Measurements from ENCODE around the gene MYLK3. TPM values are rescaled to one million over a fixed set of nuclear protein-coding genes. Genes with fewer than 3 reads are reported as not detected.

The MYLK3 gene
- total RNA-seq: 1 to 10 TPM in 1 of 4 donors, under 1 TPM in 3; 0.20 to 1.0 (median 0.26) TPM

GRCh38 chr16:46747777-46748651, at the start of gene MYLK3:
TSS of gene MYLK3 (minus strand) at chr16:46748344. CDS start at chr16:46748193, 151 bp downstream.
- WGBS, 2 donors: 64 to 70% methylated on average over 14 to 19 of the region's 25 CpGs
- H3K4me3 ChIP-seq: no peak within 1 kb of the TSS
- H3K9me3 ChIP-seq: no peaks in the 10 kb centered on the region
- no peaks in the 10 kb centered on the region for H3K4me1 ChIP-seq
- H3K36me3 ChIP-seq: no peaks in the 10 kb centered on the region
- no peak within 1 kb of the TSS for H3K27ac ChIP-seq
- no peak for DNase-seq (ENCODE audit: low spot score in 2 of 2)
- no peaks in the 10 kb centered on the region for H3K27me3 ChIP-seq
- no peak for TF ChIP-seq EP300 (IDR thresholded peaks at IDR 0.05)

- Histone ChIP-seq H3K4me1 (no peaks in the 10 kb centered on the region), H3K27me3 (no peaks in the 10 kb centered on the region), H3K27ac (no peak overlapping the region), H3K36me3 (peaks cover 0 to 17% (median 0%) of the 10 kb centered on the region in 3 donors), H3K9me3 (peaks cover 0 to 35% (median 7%) of the 10 kb centered on the region in 4 donors), H3K4me3 (no peak overlapping the region)
- DNase-seq (ENCODE audit: low spot score in 2 of 2): no peak
- TF ChIP-seq EP300 (IDR thresholded peaks at IDR 0.05): no peak
- no peak for TF ChIP-seq POLR2A (IDR thresholded peaks at IDR 0.05)
- TF ChIP-seq CTCF (IDR thresholded peaks at IDR 0.05): no peak
- 94 to 98% methylated on average over 4 of the region's 4 CpGs for WGBS, 2 donors
Measured at GRCh38 chr16:46797501-46797900, 49.4 kb upstream of the MYLK3 start.

- H3K9me3 ChIP-seq: peaks cover 0 to 35% (median 7%) of the 10 kb centered on the region in 4 donors
- WGBS, 2 donors: 94 to 96% methylated on average over 1 of the region's 1 CpG
- no peaks in the 10 kb centered on the region for H3K4me1 ChIP-seq
- no peaks in the 10 kb centered on the region for H3K27me3 ChIP-seq
- no peak for DNase-seq (ENCODE audit: low spot score in 2 of 2)
- TF ChIP-seq POLR2A (IDR thresholded peaks at IDR 0.05): no peak
- no peak for TF ChIP-seq CTCF (IDR thresholded peaks at IDR 0.05)
- no peak for TF ChIP-seq EP300 (IDR thresholded peaks at IDR 0.05)
- no peak overlapping the region for H3K27ac ChIP-seq
- peaks cover 0 to 17% (median 0%) of the 10 kb centered on the region in 3 donors for H3K36me3 ChIP-seq
- no peak overlapping the region for H3K4me3 ChIP-seq
Measured at GRCh38 chr16:46796764-46797269, 48.7 kb upstream of the MYLK3 start.

- WGBS, 2 donors: 96 to 100% methylated on average over 1 of the region's 1 CpG
- TF ChIP-seq POLR2A (IDR thresholded peaks at IDR 0.05) (no peak), CTCF (IDR thresholded peaks at IDR 0.05) (no peak), EP300 (IDR thresholded peaks at IDR 0.05) (no peak)
- DNase-seq (ENCODE audit: low spot score in 2 of 2): no peak
Measured at GRCh38 chr16:46793841-46794240, 45.7 kb upstream of the MYLK3 start.

GRCh38 chr16:46790599-46791270, 42.6 kb upstream of the MYLK3 start:
- Histone ChIP-seq H3K9me3 (peaks cover 0 to 24% (median 7%) of the 10 kb centered on the region in 4 donors), H3K27ac (peak overlapping the region in 2 of 4 donors; percentile 63 to 81), H3K27me3 (no peaks in the 10 kb centered on the region), H3K36me3 (peaks cover 0 to 2% (median 0%) of the 10 kb centered on the region in 3 donors), H3K4me3 (peak overlapping the region in 2 of 4 donors; percentile 68 to 78), H3K4me1 (peaks cover 0 to 9% (median 3%) of the 10 kb centered on the region in 4 donors)
- no peak for DNase-seq (ENCODE audit: low spot score in 2 of 2)
- 83 to 90% methylated on average over 8 of the region's 8 CpGs for WGBS, 2 donors
- no peak for TF ChIP-seq CTCF (IDR thresholded peaks at IDR 0.05)
- TF ChIP-seq EP300 (IDR thresholded peaks at IDR 0.05): no peak
- no peak for TF ChIP-seq POLR2A (IDR thresholded peaks at IDR 0.05)

More at GRCh38 chr16:46793841-46794240, 45.7 kb upstream of the MYLK3 start:
- Histone ChIP-seq H3K36me3 (peaks cover 0 to 17% (median 0%) of the 10 kb centered on the region in 3 donors), H3K27ac (no peak overlapping the region), H3K9me3 (peaks cover 0 to 35% (median 7%) of the 10 kb centered on the region in 4 donors), H3K4me3 (no peak overlapping the region), H3K4me1 (peaks cover 0 to 9% (median 3%) of the 10 kb centered on the region in 4 donors), H3K27me3 (no peaks in the 10 kb centered on the region)
